Activated CD4-positive, alpha-beta T cell treated with anti-CD3 and anti-CD28 coated beads for 4 hours (primary cell): ENCODE measurements around the gene IGF2BP2.
A peak's percentile ranks its signal among the peaks of the same experiment; 100 is the strongest.
"Not testable (repeated sequence)": the region's sequence is repeated elsewhere in the genome, so short reads cannot be mapped to it uniquely, and the experiment has no call there.

Experiments used
- DNase-seq, 2 donors: peaks; one replicate each; pipeline ENCODE4 v3.0.0-alpha.2; 2020

Gene IGF2BP2

DNA sequence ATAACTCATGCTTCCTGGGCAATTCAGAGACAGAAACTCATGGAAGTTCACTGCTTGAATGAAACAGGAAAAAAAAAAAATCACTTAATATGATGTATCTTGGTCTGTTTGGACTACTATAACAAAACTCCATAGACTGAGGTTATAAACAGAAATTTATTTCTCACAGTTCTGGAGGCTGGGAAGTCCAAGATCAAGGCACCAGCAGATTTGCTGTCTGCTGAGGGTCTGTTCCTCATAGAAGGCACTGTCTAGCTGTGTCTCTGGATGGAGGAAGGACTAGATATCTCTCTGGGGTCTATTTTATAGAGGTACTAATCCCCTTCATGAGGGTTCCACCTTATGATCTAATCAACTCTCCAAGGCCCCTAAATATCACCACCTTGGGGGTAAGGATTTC is 119.3 kb downstream of the IGF2BP2 start:
- no peak for DNase-seq

DNA sequence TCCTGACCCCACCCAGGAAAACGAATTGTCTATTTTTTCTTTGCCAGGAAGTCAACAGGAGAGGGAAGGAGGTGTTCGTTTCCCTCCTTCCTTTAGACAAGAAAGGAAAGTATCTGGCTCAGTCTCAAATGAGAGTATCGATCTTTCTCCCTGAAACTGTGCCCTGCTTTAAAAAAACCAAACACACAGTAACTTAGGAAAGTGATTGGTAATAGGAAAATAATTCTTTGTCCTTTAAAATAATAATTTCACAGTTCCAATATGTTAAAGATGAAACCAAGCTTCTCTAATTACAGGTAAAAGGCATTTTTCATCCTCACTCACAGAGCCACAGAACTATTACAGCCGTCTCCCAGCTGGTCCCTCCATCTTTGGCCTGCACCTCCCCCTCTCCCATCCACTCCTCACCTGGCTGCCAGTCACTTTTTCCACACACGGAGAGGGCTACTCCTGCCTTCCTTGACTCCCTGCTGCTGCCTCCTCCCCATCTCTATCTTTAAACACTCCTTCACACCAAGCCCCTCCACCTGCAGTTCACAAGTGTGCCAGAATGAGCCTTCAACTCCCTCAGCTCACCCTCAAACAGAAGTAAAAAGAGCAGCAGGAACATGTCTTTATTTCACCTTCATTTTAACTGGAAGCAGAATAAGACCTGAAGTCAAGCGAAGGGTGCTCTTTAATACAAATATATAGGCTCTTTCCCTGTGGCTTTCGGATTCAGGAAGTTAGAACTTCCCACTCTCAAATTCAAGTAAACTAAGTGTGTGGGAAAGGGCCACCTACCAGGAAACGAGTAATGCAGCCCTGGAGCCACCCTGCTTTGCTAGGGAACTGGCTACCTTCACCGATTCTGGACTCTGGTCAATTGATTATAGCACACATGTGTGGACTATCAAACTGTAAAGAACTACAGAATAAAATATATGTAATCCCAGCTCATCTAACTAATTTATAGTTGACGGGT is 122.3 kb downstream of the IGF2BP2 start:
- DNase-seq: no peak

GRCh38 chr3:185701611-185702261 is 123.1 kb downstream of the IGF2BP2 start:
- no peak for DNase-seq

DNA sequence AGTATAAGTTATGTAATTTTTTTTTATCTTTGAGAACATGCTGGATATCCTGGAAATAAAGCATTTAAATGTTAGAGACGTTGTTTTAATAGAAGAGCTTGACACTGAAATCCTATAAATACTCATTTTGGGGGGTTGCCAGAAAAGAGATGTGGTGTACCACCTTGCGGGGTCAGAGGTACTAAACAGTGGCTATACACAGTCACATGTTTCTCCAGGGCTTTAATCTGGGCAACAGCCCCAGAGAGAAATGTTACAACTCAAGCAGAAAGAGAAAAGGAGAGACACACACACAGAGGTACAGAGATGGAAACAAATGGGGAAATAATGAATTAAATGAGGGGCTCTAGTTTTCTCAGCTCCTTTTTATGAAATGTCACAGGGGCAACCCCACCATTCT is 124.9 kb downstream of the IGF2BP2 start:
- DNase-seq: no peak

GRCh38 chr3:185697228-185697627 is 127.6 kb downstream of the IGF2BP2 start:
- DNase-seq: not testable (repeated sequence)

- no peak for DNase-seq
Measured at GRCh38 chr3:185696039-185696438, 128.8 kb downstream of the IGF2BP2 start.

DNA sequence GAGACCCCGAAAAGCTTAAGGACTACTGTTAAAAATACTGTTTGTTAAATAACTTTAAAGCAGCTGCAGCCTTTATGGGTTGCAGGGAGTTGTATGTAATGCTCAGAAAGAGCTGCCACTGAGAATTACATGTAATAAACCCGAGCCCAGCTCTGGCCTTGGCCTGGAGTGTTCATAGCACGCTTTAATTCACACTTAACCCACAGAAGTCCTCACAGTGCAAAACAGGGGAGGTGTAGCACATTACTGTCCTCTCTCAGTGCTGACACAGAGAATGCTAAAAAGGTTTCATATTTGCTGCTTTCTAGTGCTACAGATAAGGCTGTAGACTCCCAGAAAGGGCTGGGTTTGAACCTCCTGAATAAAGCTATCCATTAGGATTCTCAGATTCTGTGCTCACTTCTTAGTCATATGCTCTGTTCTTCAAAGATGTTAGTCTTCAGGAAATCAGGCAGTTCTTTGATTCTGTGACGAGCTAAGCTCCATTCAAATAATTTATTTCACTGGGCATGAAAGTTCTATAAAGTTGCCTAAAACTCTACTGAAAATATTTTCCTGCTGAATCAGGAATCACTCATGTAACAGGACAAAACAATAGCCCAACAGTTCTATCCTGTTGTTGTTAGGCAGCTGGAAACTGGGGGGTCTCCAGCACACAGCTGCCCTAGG is 130.7 kb downstream of the IGF2BP2 start:
- DNase-seq: no peak

DNA sequence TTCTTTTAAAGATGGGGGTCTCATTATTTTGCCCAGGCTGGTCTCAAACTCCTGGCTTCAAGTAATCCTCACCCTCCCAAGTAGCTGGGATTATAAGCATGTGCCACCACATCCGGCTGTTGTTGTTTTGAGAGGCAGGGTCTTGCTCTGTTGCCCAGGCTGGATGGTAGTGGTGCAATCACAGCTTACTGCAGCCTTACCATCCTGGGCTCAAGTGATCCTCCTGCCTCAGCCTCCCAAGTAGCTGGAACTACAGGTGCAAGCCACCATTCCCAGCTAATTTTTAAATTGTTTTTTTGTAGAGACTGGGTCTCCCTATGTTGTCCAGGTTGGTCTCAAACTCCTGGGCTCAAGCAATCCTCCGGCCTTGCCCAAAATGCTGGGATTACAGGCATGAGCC is 133.2 kb downstream of the IGF2BP2 start:
- no peak for DNase-seq

GRCh38 chr3:185687271-185687878 is 137.5 kb downstream of the IGF2BP2 start:
- no peak for DNase-seq

DNA sequence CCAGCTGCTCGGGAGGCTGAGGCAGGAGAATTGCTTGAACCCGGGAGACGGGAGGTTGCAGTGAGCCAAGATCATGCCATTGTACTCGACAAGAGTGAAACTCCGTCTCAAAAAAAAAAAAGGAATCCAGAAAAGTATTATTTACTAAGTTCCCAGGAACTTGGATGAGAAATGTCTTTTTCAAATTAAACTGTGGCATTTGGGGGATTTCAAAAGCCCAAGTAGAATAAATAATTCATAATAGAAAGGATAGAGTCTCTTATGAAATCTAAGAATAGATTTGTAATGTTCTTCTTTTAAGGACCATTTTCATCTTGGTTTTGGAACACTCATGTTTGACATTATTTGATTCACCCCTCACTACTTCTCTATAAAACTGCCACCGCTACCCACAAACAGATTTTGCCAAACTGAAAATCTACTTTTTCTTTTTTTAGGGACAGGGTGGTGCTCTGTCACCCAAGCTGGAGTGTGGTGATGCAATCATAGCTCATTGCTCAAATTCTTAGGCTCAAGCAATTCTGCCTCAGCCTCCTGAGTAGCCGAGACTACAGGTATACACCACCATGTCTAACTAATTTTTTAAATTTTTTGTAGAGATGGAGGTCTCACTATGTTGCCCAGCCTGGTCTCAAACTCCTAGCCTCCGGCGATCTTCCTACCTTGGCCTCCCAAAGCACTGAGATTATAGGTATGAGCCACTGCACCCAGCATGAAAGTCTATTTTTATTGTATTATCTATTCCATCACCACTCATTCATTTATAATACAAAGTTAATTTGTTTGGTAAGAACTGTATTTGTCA is 139.4 kb downstream of the IGF2BP2 start:
- DNase-seq: no peak

DNA sequence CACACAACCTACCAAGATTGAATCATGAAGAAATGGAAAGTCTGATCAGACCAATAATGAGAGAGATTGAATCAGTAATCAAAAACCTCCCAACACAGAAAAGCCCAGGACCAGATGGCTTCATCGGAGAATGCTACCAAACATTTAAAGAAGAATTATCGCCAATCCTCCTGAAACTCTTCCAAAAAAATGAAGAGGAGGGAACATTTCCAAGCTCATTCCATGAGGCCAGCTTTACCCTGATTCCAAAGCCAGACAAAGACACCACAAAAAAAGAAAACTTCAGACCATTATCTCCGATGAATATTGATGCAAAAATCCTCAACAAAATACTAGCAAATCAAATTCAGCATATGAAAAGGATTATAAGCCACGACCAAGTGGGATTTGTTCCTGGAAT is 144.6 kb downstream of the IGF2BP2 start:
- no peak for DNase-seq

- DNase-seq: no peak
Measured at GRCh38 chr3:185678027-185678426, 146.8 kb downstream of the IGF2BP2 start.

- no peak for DNase-seq
Measured at GRCh38 chr3:185677146-185677829, 147.6 kb downstream of the IGF2BP2 start.

GRCh38 chr3:185667574-185667973 is 157.3 kb downstream of the IGF2BP2 start:
- no peak for DNase-seq

DNA sequence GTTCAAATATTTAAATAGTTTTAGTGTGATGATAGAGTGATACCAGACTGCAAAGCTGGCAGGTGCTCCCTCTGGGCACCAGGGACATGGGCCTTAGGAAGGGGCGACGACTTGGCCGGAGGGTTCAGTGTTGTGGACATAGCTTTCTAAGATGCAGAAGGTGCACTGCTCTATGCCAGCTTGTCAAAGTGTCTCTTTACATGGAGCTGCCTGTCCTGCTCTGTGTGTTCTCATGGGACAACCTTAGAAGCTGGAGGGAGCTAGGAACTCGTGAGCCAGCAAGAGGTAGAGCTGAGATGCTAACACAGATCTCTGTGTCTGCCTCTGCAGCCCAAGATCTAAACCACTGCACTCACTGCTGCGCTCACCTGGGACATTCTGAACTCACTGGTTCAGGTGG is 160.9 kb downstream of the IGF2BP2 start:
- no peak for DNase-seq

- no peak for DNase-seq
Measured at GRCh38 chr3:185661772-185662171, 163.1 kb downstream of the IGF2BP2 start.

DNA sequence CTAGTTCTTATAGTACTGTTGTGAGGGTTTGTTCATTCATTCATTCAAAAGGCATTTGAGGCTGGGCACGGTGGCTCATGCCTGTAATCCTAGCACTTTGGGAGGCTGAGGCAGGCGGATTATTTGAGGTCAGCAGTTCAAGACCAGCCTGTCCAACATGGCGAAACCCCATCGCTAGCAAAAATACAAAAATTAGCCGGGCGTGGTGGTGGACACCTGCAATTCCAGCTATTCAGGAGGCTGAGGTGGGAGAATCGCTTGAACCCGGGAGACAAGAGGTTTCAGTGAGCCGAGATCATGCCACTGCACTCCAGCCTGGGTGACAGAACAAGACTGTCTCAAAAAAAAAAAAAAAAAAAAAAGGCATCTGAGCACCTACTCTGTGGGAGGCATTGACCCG is 163.5 kb downstream of the IGF2BP2 start:
- not testable (repeated sequence) for DNase-seq

GRCh38 chr3:185659942-185660921 is 164.6 kb downstream of the IGF2BP2 start:
- peak; percentile 30 to 44 for DNase-seq

GRCh38 chr3:185658943-185659342 is 165.9 kb downstream of the IGF2BP2 start:
- no peak for DNase-seq

DNA sequence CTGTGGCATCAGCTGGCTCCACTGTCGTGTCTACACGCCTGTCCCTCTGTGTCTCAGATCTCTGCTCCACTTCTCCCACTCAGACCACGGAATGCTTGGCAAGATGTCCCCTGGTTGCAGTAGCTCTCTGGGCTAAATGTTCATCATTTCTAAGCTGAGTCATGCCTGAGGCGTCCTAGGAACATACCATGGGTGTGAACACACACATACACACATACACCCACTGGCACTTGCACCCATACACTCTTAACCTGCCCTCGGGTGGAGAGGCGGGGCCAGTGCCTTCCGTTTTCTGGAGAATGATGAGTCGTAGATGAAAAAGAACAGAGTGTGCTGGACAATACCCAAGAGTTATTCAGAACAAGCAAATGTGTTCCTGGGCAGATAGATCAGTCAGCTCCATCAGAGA is 166.3 kb downstream of the IGF2BP2 start:
- DNase-seq: no peak
